Posterior vena cava (tissue), 2 donors: ENCODE measurements around the gene TFB2M. TPM values are rescaled to one million over a fixed set of nuclear protein-coding genes. Genes with fewer than 3 reads are reported as not detected.
"Not testable (repeated sequence)": the region's sequence is repeated elsewhere in the genome, so short reads cannot be mapped to it uniquely, and the experiment has no call there.

ENCODE experiments used
- DNase-seq: peaks from one replicate; pipeline ENCODE4 v3.0.0-alpha.2; 2020; ENCODE audit warnings: low spot score
- intact Hi-C, 2 donors: fragments of 100-400 bp; cut with DNase I; formaldehyde crosslinking; loops; one replicate each; pipeline versions ENCODE4 v1.14.1 to v1.14.2; 2022 to 2023
- long read RNA-seq, 2 donors: library from polyadenylated mRNA; unstranded; transcript quantifications; one replicate each; pipeline ENCODE4 v2.0.0, GENCODE V29; 2020 to 2021
- total RNA-seq, 2 donors: library from RNA; stranded (reverse); fragmentation: NEBNext Ultra II Directional; extraction: Animal tissue kit (Norgen Biotek cat#: 25700); gene quantifications; one replicate each; pipeline ENCODE4 v1.2.1, GENCODE V29; 2021
- donor health status: DM: yes; HTN: yes; CAD: no.
- donor health status: DM: yes; HTN: yes; CAD: no.

The TFB2M gene
- total RNA-seq, result 1 to 10 TPM; 6.9 to 7.3 TPM
- long read RNA-seq, donor 1, transcript TFB2M-201 (8 exons, 1,848 nt), result major isoform, 5 of 7 reads
- long read RNA-seq, donor 1, partial matches to known transcripts, result 0 of 7 reads
- long read RNA-seq, donor 1, other reads (novel, unspliced or antisense), result 2 of 7 reads
- long read RNA-seq, donor 2, transcript TFB2M-201 (8 exons, 1,848 nt), result major isoform, 20 of 23 reads
- long read RNA-seq, donor 2, partial matches to known transcripts, result 1 of 23 reads
- long read RNA-seq, donor 2, other reads (novel, unspliced or antisense), result 2 of 23 reads

GRCh38 chr1:246566128-246566812 is at the start of gene TFB2M, which contains the start of gene CNST:
TFB2M (minus strand) TSS chr1:246566261; CDS start chr1:246566138, 123 bp downstream.
CNST (plus strand) TSS chr1:246566456; CDS start chr1:246591563, 25,107 bp downstream.
- DNase-seq, result peak; percentile 99
- intact Hi-C loops, result loop anchor here in 1 of 2 donors (10.0 kb wide), 1 partner anchor 129 kb away; no protein-coding TSS in a partner anchor

GRCh38 chr1:246613096-246613758 is 47.2 kb upstream of the TFB2M start:
- intact Hi-C loops, result no loop called here
- DNase-seq, result no peak

GRCh38 chr1:246609632-246610031 is 43.6 kb upstream of the TFB2M start:
- intact Hi-C loops, result no loop called here
- no peak for DNase-seq

- no peak for DNase-seq
Observed at GRCh38 chr1:246608616-246609376, 42.7 kb upstream of the TFB2M start.

GRCh38 chr1:246607462-246607861 is 41.4 kb upstream of the TFB2M start:
- intact Hi-C loops, result no loop called here
- no peak for DNase-seq

More at GRCh38 chr1:246608616-246609376, 42.7 kb upstream of the TFB2M start:
- intact Hi-C loops, result no loop called here

- DNase-seq, intact Hi-C loops: not testable (repeated sequence)
Observed at GRCh38 chr1:246605231-246605630, 39.2 kb upstream of the TFB2M start.

- DNase-seq, result no peak
- intact Hi-C loops, result no loop called here
Observed at GRCh38 chr1:246602194-246602593, 36.1 kb upstream of the TFB2M start.

GRCh38 chr1:246600579-246600978 is 34.5 kb upstream of the TFB2M start:
- DNase-seq, result no peak
- intact Hi-C loops, result no loop called here

GRCh38 chr1:246599315-246599714 is 33.3 kb upstream of the TFB2M start:
- DNase-seq, result no peak
- intact Hi-C loops, result no loop called here

GRCh38 chr1:246597971-246598370 is 31.9 kb upstream of the TFB2M start:
- intact Hi-C loops, result no loop called here
- no peak for DNase-seq

GRCh38 chr1:246597340-246597739 is 31.3 kb upstream of the TFB2M start:
- intact Hi-C loops, result no loop called here
- DNase-seq, result no peak

- intact Hi-C loops, result no loop called here
Observed at GRCh38 chr1:246595146-246595545, 29.1 kb upstream of the TFB2M start.

GRCh38 chr1:246592695-246593094 is 26.6 kb upstream of the TFB2M start:
- intact Hi-C loops, result no loop called here
- no peak for DNase-seq

More at GRCh38 chr1:246595146-246595545, 29.1 kb upstream of the TFB2M start:
- no peak for DNase-seq

GRCh38 chr1:246591958-246592357 is 25.9 kb upstream of the TFB2M start:
- intact Hi-C loops, result no loop called here
- DNase-seq, result no peak

- intact Hi-C loops, result no loop called here
Observed at GRCh38 chr1:246591504-246591903, 25.4 kb upstream of the TFB2M start.

GRCh38 chr1:246591047-246591446 is 25.0 kb upstream of the TFB2M start:
- intact Hi-C loops, result no loop called here
- DNase-seq, result no peak

More at GRCh38 chr1:246591504-246591903, 25.4 kb upstream of the TFB2M start:
- no peak for DNase-seq

GRCh38 chr1:246589919-246590318 is 23.9 kb upstream of the TFB2M start:
- DNase-seq, intact Hi-C loops: not testable (repeated sequence)

GRCh38 chr1:246588159-246588721 is 22.2 kb upstream of the TFB2M start:
- DNase-seq, result no peak
- intact Hi-C loops, result no loop called here

GRCh38 chr1:246587606-246588005 is 21.5 kb upstream of the TFB2M start:
- DNase-seq, result no peak
- intact Hi-C loops, result no loop called here
